NCI-H69 (cell line): ENCODE data around the gene HBEGF.

Experiments
- DNase-seq: peaks from one replicate; lab custom pipeline; 2025; lab: John Stamatoyannopoulos, UW

Gene HBEGF

GRCh38 chr5:140336388-140336787 lies 10.0 kb downstream of the HBEGF start:
- DNase-seq = no peak

- no peak for DNase-seq
These were observed 14.8 kb downstream of the HBEGF start for GRCh38 chr5:140331638-140332037.

- peak; percentile 7 for DNase-seq
These were observed 16.5 kb downstream of the HBEGF start for GRCh38 chr5:140329739-140330481.

- DNase-seq = no peak
These were observed 18.2 kb downstream of the HBEGF start for GRCh38 chr5:140328036-140328764.

GRCh38 chr5:140327589-140327988 lies 18.8 kb downstream of the HBEGF start:
- peak; percentile 88 for DNase-seq

GRCh38 chr5:140325486-140325885 lies 20.9 kb downstream of the HBEGF start:
- no peak for DNase-seq

GRCh38 chr5:140324617-140325241 lies 21.7 kb downstream of the HBEGF start:
- DNase-seq = no peak

- peak; percentile 46 for DNase-seq
These were observed 22.3 kb downstream of the HBEGF start for GRCh38 chr5:140324041-140324600.

- no peak for DNase-seq
These were observed 23.4 kb downstream of the HBEGF start for GRCh38 chr5:140322751-140323731.

GRCh38 chr5:140321796-140322195 lies 24.6 kb downstream of the HBEGF start:
- no peak for DNase-seq

- DNase-seq = no peak
These were observed 26.6 kb downstream of the HBEGF start for GRCh38 chr5:140319833-140320232.

- DNase-seq = peak; percentile 13
These were observed 27.6 kb downstream of the HBEGF start for GRCh38 chr5:140318792-140319191.

- no peak for DNase-seq
These were observed 28.5 kb downstream of the HBEGF start for GRCh38 chr5:140317859-140318258.

GRCh38 chr5:140312791-140313189 lies 33.6 kb downstream of the HBEGF start:
- no peak for DNase-seq

GRCh38 chr5:140312067-140312790 lies 34.2 kb downstream of the HBEGF start:
- no peak for DNase-seq

GRCh38 chr5:140311011-140311467 lies 35.4 kb downstream of the HBEGF start:
- peak; percentile 5 for DNase-seq

GRCh38 chr5:140310434-140310833 lies 36.0 kb downstream of the HBEGF start:
- no peak for DNase-seq

- DNase-seq = no peak
These were observed 36.6 kb downstream of the HBEGF start for GRCh38 chr5:140309706-140310249.

GRCh38 chr5:140305471-140305870 lies 40.9 kb downstream of the HBEGF start:
- DNase-seq = no peak

GRCh38 chr5:140303966-140304365 lies 42.4 kb downstream of the HBEGF start:
- no peak for DNase-seq
